GM21619 (cell line): ENCODE data around the gene PARVA.

ENCODE experiments used
- ATAC-seq: cut with Tn5 transposase; IDR thresholded peaks from one replicate; pipeline ENCODE4 v1.9.1; 2021; ENCODE audit not compliant: unreplicated experiment

Gene PARVA

DNA sequence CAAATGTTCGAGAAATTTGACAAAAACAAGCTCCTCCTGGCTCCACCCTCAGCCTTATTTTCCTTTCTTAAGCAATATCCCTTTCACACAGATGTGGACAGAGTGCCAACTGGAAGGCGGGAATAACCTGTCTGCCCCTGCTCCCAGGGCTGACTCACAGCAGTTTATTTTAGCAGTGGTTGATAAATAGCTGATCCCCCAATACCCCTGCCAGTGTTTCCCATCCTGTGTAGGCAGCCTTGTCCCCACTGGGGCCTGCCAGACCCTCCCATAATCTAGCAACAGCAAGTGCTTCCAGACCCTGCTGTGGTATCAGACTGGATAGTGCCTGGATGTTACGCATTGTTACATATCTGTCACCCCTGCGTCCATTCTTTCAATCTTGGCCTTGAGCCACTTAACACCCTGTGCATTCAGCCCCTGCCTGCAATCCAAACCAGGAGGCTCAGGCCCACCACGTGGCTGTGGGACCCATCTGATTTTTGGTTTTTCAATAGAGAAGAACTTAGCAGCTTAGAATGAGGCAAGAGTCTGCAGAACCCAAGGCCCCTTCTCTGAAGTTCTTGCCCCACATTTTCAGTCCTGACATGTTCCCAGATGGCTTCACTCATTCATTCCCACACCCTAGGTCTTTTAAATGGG lies 53.7 kb downstream of the PARVA start:
- no peak for ATAC-seq

DNA sequence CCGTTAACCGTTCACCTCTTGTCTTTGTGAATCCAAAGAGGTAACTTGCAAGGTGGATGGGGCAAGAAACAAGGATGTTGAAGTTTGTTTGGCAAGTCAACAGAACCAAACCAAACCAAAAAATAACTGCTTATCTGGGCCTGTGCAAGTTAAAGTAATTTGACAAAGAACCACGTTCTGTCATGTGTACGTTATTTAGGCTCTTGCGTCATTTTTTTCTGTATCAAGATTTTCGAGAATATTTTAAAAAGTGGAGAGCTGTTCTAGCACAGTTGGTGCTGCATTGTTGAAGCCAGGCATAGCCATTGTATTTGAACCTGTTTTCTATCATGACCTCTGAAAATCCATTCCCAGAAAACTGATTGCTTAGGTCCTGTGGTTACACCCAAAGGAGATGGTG lies 55.1 kb downstream of the PARVA start:
- no peak for ATAC-seq

DNA sequence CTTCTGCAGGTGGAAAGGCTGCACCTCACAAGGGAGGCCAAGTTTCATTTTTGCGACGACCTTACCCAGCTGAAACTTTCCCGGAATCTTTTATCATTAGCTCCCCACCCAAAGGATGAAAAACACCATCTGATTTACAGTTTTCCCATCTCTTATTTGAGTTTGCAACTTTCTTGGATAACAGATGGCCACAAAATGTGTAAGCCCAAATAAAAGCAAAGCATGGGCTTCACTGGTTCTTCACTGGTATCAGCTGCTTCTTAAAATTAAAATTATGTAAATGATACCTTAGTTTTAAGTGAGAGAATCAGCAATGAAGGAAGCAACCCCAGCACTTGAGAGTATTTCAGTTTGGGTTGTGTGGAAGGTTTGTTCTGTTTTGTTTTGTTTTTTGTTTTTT lies 55.8 kb downstream of the PARVA start:
- ATAC-seq = no peak

DNA sequence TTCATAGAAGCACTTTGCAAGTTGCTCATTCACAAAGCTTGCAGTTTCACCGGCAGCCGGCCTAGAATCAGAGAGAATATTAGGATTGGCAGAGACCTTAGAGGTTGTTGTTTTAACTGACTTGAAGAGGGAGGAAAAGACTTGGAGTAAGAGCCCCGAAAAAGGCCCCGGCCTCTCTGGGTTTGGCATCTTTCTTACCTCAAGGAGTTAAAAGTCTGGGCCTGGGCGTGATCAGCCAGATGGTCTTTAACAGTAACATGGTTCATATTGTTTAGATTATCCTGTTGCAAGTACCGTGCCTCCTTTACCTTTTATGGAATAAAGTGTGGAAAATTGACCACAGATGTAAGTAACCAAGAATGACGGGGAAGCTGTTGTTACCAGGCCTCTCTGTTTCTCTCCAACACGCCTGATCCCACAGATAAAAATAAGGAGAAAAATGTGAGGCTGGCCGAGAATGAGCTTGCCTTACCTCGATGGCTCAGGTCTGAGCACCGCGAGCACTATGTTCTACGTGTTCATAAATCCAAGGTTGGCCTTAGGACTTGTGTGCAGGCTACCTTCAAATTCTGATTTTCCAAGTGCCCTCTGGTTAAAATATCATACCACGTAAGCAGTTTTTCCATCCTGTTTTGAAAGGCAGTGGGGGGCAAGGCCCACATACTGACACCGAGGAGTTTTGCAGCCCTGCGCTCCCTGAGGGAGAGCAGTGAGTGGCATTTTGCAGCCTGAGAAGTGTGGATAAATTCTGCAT lies 56.4 kb downstream of the PARVA start:
- ATAC-seq = no peak

DNA sequence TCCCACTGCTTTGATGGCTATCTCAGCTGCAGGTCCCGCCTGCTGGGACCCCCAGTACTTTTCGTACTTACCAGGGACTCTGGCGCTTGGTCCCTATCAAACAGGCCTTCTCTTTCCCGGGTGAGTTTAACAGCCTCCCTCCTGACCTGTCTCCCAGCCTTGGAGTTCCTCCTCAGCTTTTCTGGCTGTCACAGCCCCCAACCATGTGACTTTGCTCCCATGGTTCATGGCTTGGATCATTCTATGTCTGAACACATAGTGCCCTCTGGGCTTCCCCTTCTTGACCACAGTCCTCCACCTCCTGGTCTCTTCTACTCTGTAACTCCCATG lies 56.9 kb downstream of the PARVA start:
- ATAC-seq = no peak

DNA sequence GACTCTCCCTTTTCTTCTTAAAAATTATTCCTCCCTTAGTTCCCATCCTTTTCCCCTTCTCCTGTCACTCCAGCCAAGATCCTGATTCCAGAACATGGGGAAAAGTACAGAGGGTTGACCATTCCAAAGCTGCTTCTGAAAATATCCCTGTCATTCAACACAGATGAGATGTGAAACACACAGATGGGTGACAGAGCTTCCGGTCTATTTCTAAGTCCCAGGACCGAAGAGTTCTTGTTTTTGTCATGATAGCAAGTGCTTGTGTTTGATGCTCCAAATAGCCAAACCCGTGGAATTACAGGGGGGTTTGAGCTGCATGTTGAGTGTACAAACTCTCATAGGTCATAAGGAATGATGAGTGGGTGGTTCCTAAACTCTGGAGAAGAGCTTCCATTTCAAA lies 57.9 kb downstream of the PARVA start:
- ATAC-seq = no peak

DNA sequence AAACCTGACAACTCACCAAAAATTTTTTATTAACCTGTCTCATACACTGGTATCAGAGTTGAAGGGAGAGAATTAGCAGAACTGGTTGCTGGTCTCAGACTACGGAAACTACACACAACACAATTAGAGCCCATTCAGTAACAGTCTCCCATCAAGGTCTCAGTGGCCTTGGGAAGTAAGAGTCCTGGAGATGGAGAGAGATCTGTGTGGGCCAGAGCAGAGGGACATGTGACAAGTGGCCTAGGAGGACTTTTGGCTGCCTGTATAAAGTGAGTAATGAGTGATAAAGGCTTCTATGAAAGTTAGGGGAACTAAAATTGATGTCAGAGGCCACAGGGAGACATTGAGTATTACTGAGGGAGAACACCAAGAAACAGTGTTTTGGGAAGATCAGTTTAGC lies 58.9 kb downstream of the PARVA start:
- ATAC-seq = no peak

DNA sequence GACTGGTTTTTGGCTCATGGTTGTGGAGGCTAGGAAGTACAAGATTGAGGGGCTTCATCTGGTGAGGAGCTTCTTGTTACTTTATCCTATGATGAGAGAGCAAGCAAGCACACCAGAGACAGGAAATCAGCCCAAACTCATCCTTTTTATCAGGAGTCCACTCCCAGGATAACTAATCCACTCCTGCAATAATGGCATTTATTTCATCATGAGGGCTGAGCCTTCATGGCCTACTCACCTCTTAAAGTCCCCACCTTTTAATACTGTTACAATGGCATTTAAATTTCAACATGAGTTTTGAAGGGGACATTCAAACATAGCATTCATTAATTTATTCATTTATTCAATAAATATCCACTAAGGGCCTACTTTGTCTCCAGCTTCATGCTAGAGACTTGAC lies 60.9 kb downstream of the PARVA start:
- no peak for ATAC-seq

DNA sequence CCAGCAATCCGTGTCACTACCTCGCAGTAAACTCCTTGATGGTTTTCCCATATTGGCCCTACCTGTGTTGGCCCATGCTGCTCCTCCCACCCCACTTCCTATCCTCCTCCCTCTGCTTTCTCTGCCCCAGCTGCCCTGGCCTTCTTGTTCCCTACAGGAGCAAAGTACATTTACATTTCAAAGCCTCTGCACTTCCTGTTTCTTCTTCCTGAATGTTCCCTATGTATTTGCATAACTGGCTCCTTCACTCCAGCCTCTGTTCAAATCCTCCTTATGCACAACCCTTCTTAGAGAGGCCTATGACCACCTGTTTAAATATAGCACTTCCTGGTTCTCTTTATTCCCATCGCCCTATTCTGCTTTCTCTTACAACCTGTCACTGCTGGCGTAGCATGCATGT lies 62.2 kb downstream of the PARVA start:
- no peak for ATAC-seq

DNA sequence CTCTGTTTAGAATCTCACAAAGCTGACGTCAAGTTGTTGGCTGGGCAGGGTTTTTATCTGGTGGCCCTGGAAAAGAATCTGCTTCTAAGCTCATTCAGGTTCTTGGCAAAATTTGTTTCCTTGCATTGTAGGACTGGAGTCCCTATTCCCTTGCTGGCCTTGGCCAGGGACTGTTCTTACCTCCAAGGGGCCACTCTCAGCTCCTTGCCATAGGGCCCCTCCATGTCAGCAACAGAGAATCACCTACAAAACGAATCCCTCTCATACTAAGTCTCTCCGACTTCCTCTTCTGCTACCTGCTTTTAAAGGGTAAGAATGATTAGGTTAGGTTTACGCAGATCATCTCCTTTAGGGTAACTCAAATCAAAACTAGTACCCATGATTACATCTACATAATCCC lies 63.2 kb downstream of the PARVA start:
- ATAC-seq = no peak

DNA sequence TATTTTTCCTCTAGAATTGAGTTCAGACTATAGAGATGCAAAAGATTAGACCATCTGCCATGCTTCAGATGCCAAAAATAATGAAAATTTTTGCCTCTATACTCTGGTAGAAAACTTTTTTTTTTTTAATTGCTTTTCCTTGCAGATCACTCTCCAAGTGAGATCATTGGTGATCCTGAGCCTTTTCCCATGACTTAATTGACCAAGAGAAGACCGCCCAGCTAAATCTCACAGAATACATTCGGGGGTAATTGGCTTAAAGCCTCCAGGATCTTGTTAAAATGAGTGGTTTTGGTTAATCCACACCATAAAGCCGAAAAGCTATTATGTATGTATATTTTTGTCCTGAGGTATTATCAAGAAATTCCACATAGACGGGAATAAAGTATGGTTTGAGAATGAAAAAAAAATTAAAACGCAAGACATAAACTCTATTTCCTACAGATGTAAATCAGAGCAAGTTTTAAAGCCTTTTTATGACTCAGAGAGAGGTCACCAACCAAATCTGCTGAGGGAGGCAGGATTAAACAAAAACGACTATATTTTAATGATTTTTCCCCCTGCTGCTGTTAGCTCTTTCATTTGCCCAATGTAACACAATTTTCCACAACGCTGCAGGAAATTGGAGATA lies 64.0 kb downstream of the PARVA start:
- ATAC-seq = no peak

DNA sequence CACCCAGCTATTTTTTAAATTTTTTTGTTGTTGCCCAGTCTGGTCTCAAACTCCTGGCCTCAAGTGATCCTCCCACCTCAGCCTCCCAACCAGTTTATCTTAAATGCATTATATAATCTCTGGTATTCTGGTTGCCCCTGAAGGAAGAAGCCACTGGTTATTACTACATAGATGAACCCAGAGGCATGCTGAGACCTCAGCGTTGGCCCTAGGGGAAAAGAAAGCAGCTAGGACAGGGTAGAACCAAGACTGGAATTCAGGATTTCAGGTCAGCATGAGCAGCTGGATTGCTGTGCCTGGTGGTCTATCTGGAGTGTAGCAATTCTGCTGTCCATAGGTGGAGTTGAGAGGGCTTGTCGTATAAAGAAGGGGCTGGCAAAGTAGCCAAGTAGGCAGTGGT lies 67.2 kb downstream of the PARVA start:
- no peak for ATAC-seq

DNA sequence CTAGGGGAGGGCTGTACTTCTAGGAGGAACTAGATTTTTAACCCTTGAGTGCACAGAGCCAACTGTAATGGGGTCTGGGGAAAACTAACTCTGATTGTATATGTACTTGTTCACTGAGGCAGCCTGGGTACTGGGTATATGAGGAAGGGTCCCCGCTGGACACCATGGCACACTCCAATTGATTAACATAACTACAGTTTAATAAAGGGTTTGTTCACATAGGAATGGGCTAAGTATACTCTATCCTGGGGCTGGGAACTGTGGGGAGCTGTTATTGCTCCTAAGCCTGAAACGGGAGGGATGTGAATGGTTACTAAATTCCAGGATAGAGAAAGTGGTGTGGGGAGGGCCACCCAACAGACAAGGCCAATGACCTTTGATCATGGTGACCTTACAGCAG lies 67.6 kb downstream of the PARVA start:
- no peak for ATAC-seq

DNA sequence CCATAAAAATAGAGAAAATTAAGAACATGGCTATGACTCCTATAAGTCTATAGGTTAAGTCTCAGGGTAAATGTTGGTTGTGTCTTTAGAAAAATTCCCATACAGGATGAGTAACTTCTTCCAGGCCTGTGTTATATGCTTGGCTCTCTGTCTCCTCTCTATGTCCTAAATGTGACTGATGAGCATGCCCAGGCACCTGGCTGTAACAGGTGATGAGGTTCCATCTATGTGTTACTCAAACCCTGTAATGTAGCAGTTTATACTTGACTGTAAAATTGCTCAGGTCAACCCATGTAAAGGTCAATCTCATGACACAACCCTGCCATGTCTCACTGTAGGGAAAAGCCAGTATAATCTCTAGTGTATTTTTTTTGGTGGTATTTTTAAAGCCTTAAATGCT lies 69.5 kb downstream of the PARVA start:
- no peak for ATAC-seq

DNA sequence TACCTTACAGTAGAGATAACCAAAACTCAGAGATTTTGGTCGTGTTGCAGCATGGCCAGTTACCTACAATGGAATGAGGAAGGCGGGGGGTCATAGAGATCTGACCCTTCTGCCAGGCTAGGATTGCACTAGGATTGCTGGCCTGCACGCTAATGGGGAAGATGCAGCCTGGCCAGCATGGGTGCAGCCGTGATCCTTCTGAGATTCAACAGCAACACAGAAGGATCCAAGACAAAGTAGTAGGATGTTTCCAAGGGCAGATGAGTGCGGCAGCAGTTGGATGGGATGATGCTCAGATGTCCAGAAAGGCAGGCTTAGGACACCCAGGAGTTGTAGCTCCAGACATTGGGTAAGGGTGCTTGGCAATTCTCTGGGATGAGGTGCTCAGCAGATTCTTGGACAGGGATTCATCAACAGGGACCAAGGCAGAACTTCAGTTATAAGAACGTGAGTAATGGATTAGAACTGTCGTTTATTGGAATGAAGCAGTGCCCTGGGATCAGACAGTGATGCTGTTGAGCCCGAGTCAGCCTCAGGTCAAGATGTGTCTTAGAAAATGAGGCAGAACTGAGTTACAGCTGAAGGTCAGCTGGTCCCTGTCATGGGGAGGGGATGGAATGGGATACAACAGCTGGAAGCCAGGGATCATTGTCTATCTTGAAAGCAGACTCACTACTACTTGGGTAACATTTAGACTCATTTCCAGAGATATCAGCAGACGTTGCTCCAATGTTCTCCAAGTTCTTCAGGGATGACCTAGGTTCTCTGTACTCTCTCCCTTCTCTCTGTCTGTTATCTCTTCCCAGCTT lies 71.0 kb downstream of the PARVA start:
- no peak for ATAC-seq

DNA sequence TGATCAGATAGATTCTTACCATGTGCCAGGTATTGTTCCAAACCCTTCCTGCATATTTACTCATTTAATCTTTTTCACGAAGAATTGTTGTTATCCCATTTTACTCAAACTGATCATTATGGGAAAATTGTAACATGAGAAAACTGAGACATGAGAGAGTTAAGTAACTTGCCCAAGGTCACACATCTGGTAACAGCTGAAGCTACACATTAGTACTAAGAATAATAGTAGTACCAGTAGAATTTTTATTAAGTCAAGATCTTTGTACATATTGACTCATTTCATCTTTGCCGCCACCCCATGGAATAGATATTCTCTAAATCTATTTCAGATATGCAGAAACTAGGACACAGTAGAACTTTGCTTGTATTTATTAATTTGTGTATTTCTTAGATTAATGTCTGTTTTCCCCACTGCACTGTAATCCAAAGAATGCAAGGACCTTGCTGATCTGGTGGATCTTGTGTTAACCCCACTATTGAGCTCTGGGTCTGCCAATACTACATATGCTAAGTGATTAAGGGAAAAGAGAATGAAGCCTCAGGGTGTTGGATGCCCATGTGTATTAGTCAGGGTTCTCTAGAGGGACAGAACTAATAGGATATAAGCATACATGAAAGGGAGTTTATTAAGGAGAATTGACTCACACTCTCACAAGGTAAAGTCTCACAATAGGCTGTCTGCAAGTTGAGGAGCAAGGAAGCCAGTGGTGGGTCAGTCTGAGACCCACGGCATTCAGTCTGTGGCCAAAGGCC lies 72.8 kb downstream of the PARVA start:
- no peak for ATAC-seq

DNA sequence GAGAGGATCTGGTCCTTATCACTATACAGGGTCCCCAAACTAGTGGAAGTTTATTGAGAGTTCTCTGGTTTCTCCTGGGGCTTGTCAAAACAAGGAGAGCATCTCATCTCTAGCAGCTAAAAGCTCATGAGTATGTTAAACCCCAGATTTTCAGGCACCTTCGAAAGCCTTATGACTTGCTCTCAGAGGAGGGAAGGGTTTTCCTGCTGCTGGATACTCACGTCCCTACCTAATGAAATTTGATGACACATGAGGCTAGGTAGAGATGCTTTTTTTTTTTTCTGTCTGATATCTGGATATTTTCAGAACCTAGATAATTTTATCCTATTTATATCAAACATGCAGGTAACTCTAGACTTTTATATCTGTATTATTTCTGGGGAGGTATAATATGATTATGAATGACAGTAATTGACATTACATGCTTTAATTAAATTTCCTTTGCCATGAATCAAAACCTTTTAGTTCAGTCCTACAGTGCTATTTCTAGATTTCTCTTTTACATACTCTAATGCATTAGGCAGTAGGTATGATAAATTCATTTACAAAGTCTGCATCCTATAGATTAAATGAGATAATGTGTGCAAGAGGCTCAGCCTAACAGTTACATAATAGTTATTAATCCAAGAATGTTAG lies 73.9 kb downstream of the PARVA start:
- no peak for ATAC-seq

DNA sequence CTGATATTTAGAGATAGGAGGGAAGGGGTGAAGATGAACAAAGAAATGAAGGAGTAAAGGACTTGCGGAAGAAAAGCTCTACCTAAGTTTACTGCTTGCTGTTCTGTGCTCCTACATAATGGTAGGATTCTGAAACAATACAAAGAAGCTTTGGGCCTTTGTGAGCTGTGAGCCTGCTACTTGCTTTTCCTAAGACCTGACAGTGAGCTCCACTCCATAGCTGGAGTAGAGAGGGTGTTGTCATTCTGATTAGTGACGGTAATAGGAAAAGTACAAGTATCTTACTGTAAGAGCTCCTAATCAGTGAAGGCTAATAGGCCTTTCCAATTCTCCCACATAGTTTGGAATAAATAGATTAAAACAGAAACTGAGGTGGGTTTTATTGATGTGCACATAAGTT lies 75.9 kb downstream of the PARVA start:
- ATAC-seq = no peak

DNA sequence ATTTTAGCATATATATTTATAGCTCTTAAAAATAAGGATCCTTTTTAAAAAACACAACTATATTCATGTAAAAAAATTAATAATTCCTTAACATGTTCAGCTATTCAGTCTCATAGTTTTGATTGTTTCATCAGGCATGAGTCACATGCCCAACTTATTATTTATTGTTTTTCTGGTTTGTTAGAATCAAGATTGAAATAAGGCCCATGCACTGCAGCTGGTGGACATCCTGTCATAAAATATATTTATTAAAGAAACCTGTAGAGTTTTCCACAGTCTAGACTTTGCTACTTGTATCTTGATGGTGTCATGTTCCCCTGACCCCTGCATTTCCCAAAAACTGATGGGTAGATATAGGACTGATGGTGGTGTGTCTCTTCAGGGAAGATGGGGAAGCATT lies 77.4 kb downstream of the PARVA start:
- ATAC-seq = no peak

DNA sequence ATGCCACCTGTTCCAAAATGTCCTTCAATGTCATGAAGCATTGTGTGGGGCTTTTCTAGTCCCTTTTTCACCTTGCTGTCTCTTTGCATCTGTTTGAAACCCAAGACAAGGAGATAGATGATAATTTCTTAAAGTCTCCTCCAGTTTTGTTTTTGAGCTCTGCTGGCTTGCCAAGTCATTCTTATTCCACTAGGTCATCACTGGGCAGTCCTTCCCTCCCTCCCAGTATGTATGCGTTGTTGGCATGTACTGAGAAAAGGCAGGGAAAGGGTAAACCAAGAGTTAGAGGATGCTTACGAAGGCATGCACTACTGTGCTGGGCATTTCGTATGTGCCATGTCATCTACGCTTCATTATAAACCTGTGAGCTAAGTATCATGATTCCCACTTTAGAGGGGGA lies 78.6 kb downstream of the PARVA start:
- no peak for ATAC-seq
